ENCODE results near the gene RBMS3. TPM values are rescaled to one million over a fixed set of nuclear protein-coding genes. Genes with fewer than 3 reads are reported as not detected.

RBMS3 gene
- total RNA-seq, 1 donor from 2014 or later = 13.2 TPM

DNA sequence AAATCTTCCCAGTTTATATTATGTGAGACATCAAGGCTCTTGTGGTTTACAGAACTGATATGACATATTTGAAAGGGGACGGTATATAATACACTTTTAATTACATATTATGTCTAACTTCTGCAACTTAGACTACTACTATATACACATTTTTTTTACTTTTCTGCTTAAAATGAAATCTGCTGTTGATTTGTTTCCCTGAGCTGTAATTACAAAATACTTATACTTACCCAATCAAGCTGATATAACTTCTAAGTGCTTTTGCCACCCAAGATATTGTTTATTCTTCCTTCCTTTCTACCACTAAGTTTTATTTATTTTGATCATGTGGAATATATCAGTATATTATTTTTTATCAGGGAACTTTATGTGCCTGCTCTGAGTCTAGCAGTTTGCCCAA is 671.6 kb downstream of the RBMS3 start:
- H3K4me3 ChIP-seq (ENCODE audit: low read depth, low read length) = no peak overlapping the region
- TF ChIP-seq, protein P1, sequence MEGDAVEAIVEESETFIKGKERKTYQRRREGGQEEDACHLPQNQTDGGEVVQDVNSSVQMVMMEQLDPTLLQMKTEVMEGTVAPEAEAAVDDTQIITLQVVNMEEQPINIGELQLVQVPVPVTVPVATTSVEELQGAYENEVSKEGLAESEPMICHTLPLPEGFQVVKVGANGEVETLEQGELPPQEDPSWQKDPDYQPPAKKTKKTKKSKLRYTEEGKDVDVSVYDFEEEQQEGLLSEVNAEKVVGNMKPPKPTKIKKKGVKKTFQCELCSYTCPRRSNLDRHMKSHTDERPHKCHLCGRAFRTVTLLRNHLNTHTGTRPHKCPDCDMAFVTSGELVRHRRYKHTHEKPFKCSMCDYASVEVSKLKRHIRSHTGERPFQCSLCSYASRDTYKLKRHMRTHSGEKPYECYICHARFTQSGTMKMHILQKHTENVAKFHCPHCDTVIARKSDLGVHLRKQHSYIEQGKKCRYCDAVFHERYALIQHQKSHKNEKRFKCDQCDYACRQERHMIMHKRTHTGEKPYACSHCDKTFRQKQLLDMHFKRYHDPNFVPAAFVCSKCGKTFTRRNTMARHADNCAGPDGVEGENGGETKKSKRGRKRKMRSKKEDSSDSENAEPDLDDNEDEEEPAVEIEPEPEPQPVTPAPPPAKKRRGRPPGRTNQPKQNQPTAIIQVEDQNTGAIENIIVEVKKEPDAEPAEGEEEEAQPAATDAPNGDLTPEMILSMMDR (conservative IDR thresholded peaks at IDR 0.05; ENCODE audit: low read depth, low read length) = no peak
- no peak for DNase-seq (ENCODE audit: low read depth)

DNA sequence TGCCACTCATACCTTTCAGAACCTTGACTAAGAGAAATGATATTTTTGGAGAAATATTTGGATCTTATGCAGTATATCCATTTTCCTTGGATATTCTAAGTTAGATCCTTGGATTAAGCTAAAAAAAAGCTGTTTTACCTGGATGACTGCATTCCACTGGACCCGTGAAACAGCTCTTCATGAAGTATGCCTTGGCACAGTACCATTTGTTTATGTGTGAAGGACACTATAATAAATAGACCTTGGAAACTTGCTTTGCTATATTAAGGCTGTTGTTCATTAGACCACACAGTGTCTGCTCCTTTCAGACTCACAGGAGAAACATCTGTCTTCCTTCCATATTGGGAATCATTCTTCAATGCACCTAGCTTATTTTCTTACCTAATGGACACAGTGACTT is 674.5 kb downstream of the RBMS3 start:
- no peak for DNase-seq (ENCODE audit: low read depth)
- TF ChIP-seq, protein P1 (conservative IDR thresholded peaks at IDR 0.05; ENCODE audit: low read depth, low read length) = no peak
- H3K4me3 ChIP-seq (ENCODE audit: low read depth, low read length) = no peak overlapping the region

- TF ChIP-seq, protein P1 (conservative IDR thresholded peaks at IDR 0.05; ENCODE audit: low read depth, low read length) = no peak
- no peak for DNase-seq (ENCODE audit: low read depth)
- no peak overlapping the region for H3K4me3 ChIP-seq (ENCODE audit: low read depth, low read length)
Measured at GRCh38 chr3:29958816-29959215, 677.9 kb downstream of the RBMS3 start.

- TF ChIP-seq, protein P1 (conservative IDR thresholded peaks at IDR 0.05; ENCODE audit: low read depth, low read length) = no peak
Measured at GRCh38 chr3:29971895-29972294, 691.0 kb downstream of the RBMS3 start.

GRCh38 chr3:29972320-29972993 is 691.6 kb downstream of the RBMS3 start:
- TF ChIP-seq, protein P1 (conservative IDR thresholded peaks at IDR 0.05; ENCODE audit: low read depth, low read length) = no peak
- H3K4me3 ChIP-seq (ENCODE audit: low read depth, low read length) = no peak overlapping the region
- DNase-seq (ENCODE audit: low read depth) = no peak

More at GRCh38 chr3:29971895-29972294, 691.0 kb downstream of the RBMS3 start:
- no peak for DNase-seq (ENCODE audit: low read depth)
- H3K4me3 ChIP-seq (ENCODE audit: low read depth, low read length) = no peak overlapping the region

GRCh38 chr3:29973763-29974162 is 692.9 kb downstream of the RBMS3 start:
- DNase-seq (ENCODE audit: low read depth) = no peak
- no peak overlapping the region for H3K4me3 ChIP-seq (ENCODE audit: low read depth, low read length)
- TF ChIP-seq, protein P1 (conservative IDR thresholded peaks at IDR 0.05; ENCODE audit: low read depth, low read length) = no peak

GRCh38 chr3:29976871-29977270 is 696.0 kb downstream of the RBMS3 start:
- no peak overlapping the region for H3K4me3 ChIP-seq (ENCODE audit: low read depth, low read length)
- no peak for DNase-seq (ENCODE audit: low read depth)
- TF ChIP-seq, protein P1 (conservative IDR thresholded peaks at IDR 0.05; ENCODE audit: low read depth, low read length) = no peak

Data from epithelial cell of proximal tubule (primary cell).